Esophagus mucosa (tissue), 1 donor: ENCODE measurements around the gene SRSF2. TPM values are rescaled to one million over a fixed set of nuclear protein-coding genes. Genes with fewer than 3 reads are reported as not detected.
"Not testable (repeated sequence)": the region's sequence is repeated elsewhere in the genome, so short reads cannot be mapped to it uniquely, and the experiment has no call there.

Experiments used
- ATAC-seq: fragments of 200-7000 bp; cut with Tn5 transposase; one replicate; pipeline ENCODE4 v1.9.1; 2020
- total RNA-seq: library from RNA; stranded (reverse); gene quantifications from one replicate; pipeline ENCODE4 v1.2.4, GENCODE V29; 2023
- donor health status: DM: yes; HTN: yes; CAD: no.

The SRSF2 gene
- total RNA-seq, 1 donor from 2014 or later = 162 TPM

- peak; percentile 51 for ATAC-seq
Measured at GRCh38 chr17:76700270-76700616, 36.9 kb downstream of the SRSF2 start.

- ATAC-seq = not testable (repeated sequence)
Measured at GRCh38 chr17:76698466-76698977, 38.6 kb downstream of the SRSF2 start.

- no peak for ATAC-seq
Measured at GRCh38 chr17:76697702-76698465, 39.2 kb downstream of the SRSF2 start.

- peak; percentile 28 for ATAC-seq
Measured at GRCh38 chr17:76696763-76697701, 40.1 kb downstream of the SRSF2 start.

GRCh38 chr17:76695059-76695831 lies 41.9 kb downstream of the SRSF2 start:
- no peak for ATAC-seq

GRCh38 chr17:76691379-76692191 lies 45.5 kb downstream of the SRSF2 start:
- ATAC-seq = no peak

- ATAC-seq = no peak
Measured at GRCh38 chr17:76690596-76691280, 46.4 kb downstream of the SRSF2 start.

GRCh38 chr17:76689859-76690258 lies 47.3 kb downstream of the SRSF2 start:
- ATAC-seq = no peak

GRCh38 chr17:76688165-76688622 lies 48.9 kb downstream of the SRSF2 start:
- ATAC-seq = peak; percentile 10

GRCh38 chr17:76687298-76688164 lies 49.6 kb downstream of the SRSF2 start:
- peak; percentile 4 for ATAC-seq

- no peak for ATAC-seq
Measured at GRCh38 chr17:76686538-76687297, 50.4 kb downstream of the SRSF2 start.

- ATAC-seq = no peak
Measured at GRCh38 chr17:76685846-76686245, 51.3 kb downstream of the SRSF2 start.

GRCh38 chr17:76685366-76685765 lies 51.8 kb downstream of the SRSF2 start:
- ATAC-seq = no peak

GRCh38 chr17:76684756-76685155 lies 52.4 kb downstream of the SRSF2 start:
- ATAC-seq = no peak

Other genes starting within 250 kb of the SRSF2 start
- gene RHBDF2, start 235.9 kb downstream of the SRSF2 start, total RNA-seq = 36.8 TPM
- 2.6 TPM for gene CYGB, start 199.6 kb downstream of the SRSF2 start, total RNA-seq
- 0.64 TPM for gene PRCD, start 197.3 kb downstream of the SRSF2 start, total RNA-seq
- 24.0 TPM for gene ST6GALNAC2, start 151.5 kb downstream of the SRSF2 start, total RNA-seq
- gene ST6GALNAC1, start 93.6 kb downstream of the SRSF2 start, total RNA-seq = 16.9 TPM
- 32.3 TPM for gene MXRA7, start 26.4 kb downstream of the SRSF2 start, total RNA-seq
- 11.0 TPM for gene JMJD6, start 10.7 kb downstream of the SRSF2 start, total RNA-seq
- gene METTL23, start 10.5 kb downstream of the SRSF2 start, total RNA-seq = 17.8 TPM
- gene MFSD11, start 788 bp upstream of the SRSF2 start, total RNA-seq = 22.6 TPM
- gene MGAT5B, start 131.1 kb upstream of the SRSF2 start, total RNA-seq = 0.20 TPM